HepG2 (cell line): ENCODE measurements around the gene SEC61A1. TPM values are rescaled to one million over a fixed set of nuclear protein-coding genes. Genes with fewer than 3 reads are reported as not detected.
A peak's percentile ranks its signal among the peaks of the same experiment; 100 is the strongest.

Experiments
- ATAC-seq: fragments of 200-7000 bp; cut with Tn5 transposase; 3 replicates; pipeline ENCODE4 v1.9.1; 2020; ENCODE audit warnings: mild to moderate bottlenecking, moderate library complexity
- BruUV-seq: library from RNA; stranded (reverse); fragments of 400-500 nt; replicated peaks from 2 replicates; lab custom pipeline; 2021; lab: Mats Ljungman, UMichigan
- CTCF ChIA-PET: fragments of 300-600 bp; formaldehyde crosslinking; extraction: SDS; loops from one replicate; lab custom pipeline; 2021; ENCODE audit warnings: low total read pairs, inconsistent platforms, low intra/inter-chr PET ratio; lab: Yijun Ruan, JAX
- POLR2A ChIA-PET: fragments of 350-600 bp; sonication (Branson Sonifier 250); formaldehyde crosslinking; loops from one replicate; lab custom pipeline; 2020; ENCODE audit warnings: antibody characterized with exemption, inconsistent platforms; lab: Yijun Ruan, JAX
- DNase-seq: peaks from one replicate; pipeline ENCODE4 v3.0.0-alpha.2; 2015; ENCODE audit warnings: low spot score
- FAIRE-seq: peaks from 3 replicates; lab custom pipeline; 2011; peaks lifted over from hg19 to GRCh38; lab: Jason Lieb, UNC
- H2AFZ ChIP-seq: one replicate; pipeline ENCODE4 v1.6.1; 2011; ENCODE audit warnings: low read length, inconsistent platforms
- H3K27ac ChIP-seq: fragments of 300-600 bp; 3 replicates; pipeline ENCODE4 v1.8.0; 2011; ENCODE audit warnings: mixed run types, mild to moderate bottlenecking, mixed read lengths, low read length, inconsistent platforms; ENCODE audit not compliant: insufficient read depth; ENCODE audit errors: extremely low read length
- H3K27me3 ChIP-seq, 2 experiments: fragments of 200-600 bp in 1 of 2; 2 replicates in 1 of 2; 3 replicates in 1 of 2; pipeline versions ENCODE4 v1.6.0 to v1.8.0; 2011; ENCODE audit warnings: low read length in 2 of 2, mild to moderate bottlenecking in 2 of 2, moderate library complexity in 2 of 2, inconsistent platforms in 1 of 2; ENCODE audit not compliant: insufficient read depth in 2 of 2, control insufficient read depth in 1 of 2
- H3K36me3 ChIP-seq, 2 experiments: fragments of 200-600 bp in 1 of 2; replicated peaks in 1 of 2; 2 replicates in 1 of 2; 3 replicates in 1 of 2; pipeline versions ENCODE4 v1.5.1 to v1.8.0; 2011; ENCODE audit warnings: low read length in 2 of 2, inconsistent platforms in 1 of 2; ENCODE audit not compliant: insufficient read depth in 2 of 2, control insufficient read depth in 1 of 2
- H3K4me1 ChIP-seq: 2 replicates; pipeline ENCODE4 v1.5.1; 2012; ENCODE audit warnings: low read length, inconsistent platforms; ENCODE audit not compliant: insufficient read depth
- H3K4me2 ChIP-seq: 2 replicates; pipeline ENCODE4 v1.6.0; 2011; ENCODE audit warnings: low read depth, low read length, inconsistent platforms
- H3K4me3 ChIP-seq, 3 experiments: fragments of 200-600 bp in 1 of 3; sonication (generic), shearing (Covaris generic) in 1 of 3; replicated peaks in 1 of 3; 2 replicates each; pipeline ENCODE4 v1.5.1; 2011 to 2016; ENCODE audit warnings: low read length in 3 of 3, inconsistent platforms in 2 of 3, low read depth in 2 of 3, mild to moderate bottlenecking in 2 of 3, control low read depth in 1 of 3, mixed read lengths in 1 of 3; ENCODE audit not compliant: insufficient read depth in 1 of 3
- H3K79me2 ChIP-seq: one replicate; pipeline ENCODE4 v1.6.1; 2011; ENCODE audit warnings: low read length, inconsistent platforms; ENCODE audit not compliant: insufficient read depth
- H3K9ac ChIP-seq: 2 replicates; pipeline ENCODE4 v1.6.0; 2011; ENCODE audit warnings: mild to moderate bottlenecking, low read depth, low read length, inconsistent platforms; ENCODE audit not compliant: insufficient read depth
- H3K9me3 ChIP-seq: 2 replicates; pipeline ENCODE4 v1.5.1; 2012; ENCODE audit warnings: mild to moderate bottlenecking, low read length
- H4K20me1 ChIP-seq: 2 replicates; pipeline ENCODE4 v1.6.0; 2011; ENCODE audit warnings: inconsistent platforms, mild to moderate bottlenecking, low read length, moderate library complexity; ENCODE audit not compliant: insufficient read depth
- ATF1 ChIP-seq: IDR thresholded peaks from 2 replicates; pipeline ENCODE4 v1.6.1; 2016; ENCODE audit warnings: mild to moderate bottlenecking, control low read depth
- E2F5 ChIP-seq: sonication (generic); formaldehyde crosslinking; conservative IDR thresholded peaks from 2 replicates; pipeline ENCODE4 v1.4.0; 2020; ENCODE audit warnings: missing genetic modification reagents
- FOXM1 ChIP-seq: sonication (generic); formaldehyde crosslinking; IDR thresholded peaks from 2 replicates; pipeline ENCODE4 v1.5.0; 2020; ENCODE audit warnings: missing genetic modification reagents
- GFI1 ChIP-seq: sonication (generic); formaldehyde crosslinking; IDR thresholded peaks from 2 replicates; pipeline ENCODE4 v1.5.0; 2020; ENCODE audit warnings: missing genetic modification reagents, mild to moderate bottlenecking, borderline replicate concordance
- MIER3 ChIP-seq: IDR thresholded peaks from 2 replicates; pipeline ENCODE4 v1.6.1; 2016; ENCODE audit warnings: missing compliant biosample characterization, borderline replicate concordance
- PBX2 ChIP-seq: IDR thresholded peaks from 2 replicates; pipeline ENCODE4 v1.6.1; 2016; ENCODE audit warnings: control low read depth
- RERE ChIP-seq: IDR thresholded peaks from 2 replicates; pipeline ENCODE4 v1.6.1; 2016; ENCODE audit warnings: low read depth, missing genetic modification reagents, missing compliant biosample characterization
- RFXANK ChIP-seq: IDR thresholded peaks from 2 replicates; pipeline ENCODE4 v1.6.1; 2016
- SIN3B ChIP-seq: fragments of 150-350 bp; IDR thresholded peaks from 2 replicates; pipeline ENCODE4 v1.6.1; 2014; ENCODE audit warnings: low read length
- TBX2 ChIP-seq: sonication (generic); formaldehyde crosslinking; IDR thresholded peaks from 2 replicates; pipeline ENCODE4 v1.5.0; 2020; ENCODE audit warnings: missing genetic modification reagents, mild to moderate bottlenecking, borderline replicate concordance
- TCF7 ChIP-seq: sonication (generic); IDR thresholded peaks from 2 replicates; pipeline ENCODE4 v1.6.1; 2016; ENCODE audit warnings: antibody characterized with exemption, low read depth
- TGIF2 ChIP-seq: IDR thresholded peaks from 2 replicates; pipeline ENCODE4 v1.6.1; 2016; ENCODE audit warnings: control low read depth, missing compliant biosample characterization
- ZBTB25 ChIP-seq: IDR thresholded peaks from 2 replicates; pipeline ENCODE4 v1.6.1; 2018; ENCODE audit warnings: missing genetic modification reagents
- ZBTB8A ChIP-seq: sonication (generic); formaldehyde crosslinking; IDR thresholded peaks from 2 replicates; pipeline ENCODE4 v1.4.0; 2020; ENCODE audit warnings: mild to moderate bottlenecking, low read depth, missing genetic modification reagents, borderline replicate concordance
- ZMYM4 ChIP-seq: sonication (generic); formaldehyde crosslinking; IDR thresholded peaks from 2 replicates; pipeline ENCODE4 v1.8.1; 2023; ENCODE audit warnings: mild to moderate bottlenecking, missing genetic modification reagents
- ZNF550 ChIP-seq: sonication (generic); formaldehyde crosslinking; IDR thresholded peaks from 2 replicates; pipeline ENCODE4 v1.4.0; 2020; ENCODE audit warnings: mild to moderate bottlenecking, missing genetic modification reagents, borderline replicate concordance
- ZNF749 ChIP-seq: sonication (generic); formaldehyde crosslinking; IDR thresholded peaks from 2 replicates; pipeline ENCODE4 v1.8.0; 2022; ENCODE audit warnings: mild to moderate bottlenecking, missing genetic modification reagents, moderate library complexity, borderline replicate concordance
- ZNF761 ChIP-seq: sonication (generic); formaldehyde crosslinking; conservative IDR thresholded peaks from 2 replicates; pipeline ENCODE4 v1.4.0; 2020; ENCODE audit warnings: mild to moderate bottlenecking, missing genetic modification reagents
- WGBS: methylation state at CpG from one replicate; pipeline ENCODE4 v1.1.6; 2017; ENCODE audit warnings: low lambda C conversion rate; 5-methylcytosine and 5-hydroxymethylcytosine counted together
- in situ Hi-C: cut with HindIII; loops from 2 replicates; pipeline ENCODE4 v1.10.0; 2017; ENCODE audit warnings: low pct_unique_long_range_greater_than_20kb; ENCODE audit not compliant: extremely low pct_ligation_motif_present
- intact Hi-C: fragments of 100-400 bp; cut with micrococcal nuclease; formaldehyde crosslinking; loops from one replicate; pipeline ENCODE4 v1.10.0; 2022; ENCODE audit not compliant: unreplicated experiment
- polyA plus RNA-seq, 8 experiments: library from polyadenylated mRNA; depleted of rRNA in 3 of 8; stranded (reverse) in 7 of 8; unstranded in 1 of 8; fragments of >200 nt; fragmentation: Illumina TruSeq in 4 of 8; extraction: Trizol in 4 of 8; gene quantifications; 2 replicates each; pipeline versions ENCODE4 v1.2.1 to v1.2.3, GENCODE V29; 2011 to 2016; ENCODE audit warnings: low read depth in 4 of 8, missing spikeins in 1 of 8, mixed read lengths in 1 of 8; ENCODE audit not compliant: insufficient read depth in 1 of 8
- total RNA-seq, 5 experiments: library from RNA; depleted of rRNA; stranded (reverse); fragments of >200 nt; fragmentation: Illumina TruSeq; extraction: Trizol; gene quantifications; 2 replicates each; pipeline ENCODE4 v1.2.3, GENCODE V29; 2016; ENCODE audit warnings: low read depth in 1 of 5

Gene SEC61A1
- total and polyA plus RNA-seq, 2 of the 13 experiments (the other 11 are each of a cell fraction or from before 2014, with no cell fraction given), result 170 to 203 TPM

- no peaks in the 10 kb centered on the region for H3K9me3 ChIP-seq
- H3K4me2 ChIP-seq, result peak overlapping the region; percentile 40
- no peaks in the 10 kb centered on the region for H3K36me3 ChIP-seq
- no peak overlapping the region for H3K9ac ChIP-seq
- in situ Hi-C loops (no loop called here), intact Hi-C loops (no loop called here)
- 0% methylated on average over 1 of the region's 1 CpG for WGBS
- no peak overlapping the region for H3K27ac ChIP-seq
- ChIA-PET CTCF (no interaction called here), POLR2A (interaction anchor here (0.6 to 1.2 kb wide), 3 partner anchors 17 to 30 kb away, joined by 4 to 6 read pairs (median 5); partner anchors contain the start of gene SEC61A1)
- peak; percentile 74 for DNase-seq
- peak; percentile 86 for FAIRE-seq
- H3K79me2 ChIP-seq, result no peaks in the 10 kb centered on the region
- no peak overlapping the region for H2AFZ ChIP-seq
- peaks cover 32% of the 10 kb centered on the region for H3K4me1 ChIP-seq
- H3K4me3 ChIP-seq, result no peak overlapping the region; a peak in 1 of 6 replicates
- ATAC-seq, result peak; percentile 98
- no peaks in the 10 kb centered on the region for H4K20me1 ChIP-seq
- no TSS peak for BruUV-seq
- H3K27me3 ChIP-seq, result peaks cover 0 to 3% of the 10 kb centered on the region in 2 experiments; a peak in 2 of 5 replicates
- no peak for TF ChIP-seq RFXANK (CRISPR knock-in tag)
- TF ChIP-seq FOXM1 (CRISPR knock-in tag), result no peak
- TF ChIP-seq ZBTB8A, result no peak
- TF ChIP-seq TGIF2 (CRISPR knock-in tag), result peak; percentile 72; the same call in 1 of the 2 replicates
- peak; percentile 29; the same call in 1 of the 2 replicates for TF ChIP-seq TCF7
- no peak for TF ChIP-seq E2F5
- 0 out of 2 replicates have a peak, but pooled peaks have one; percentile 40 for TF ChIP-seq MIER3 (CRISPR knock-in tag)
- TF ChIP-seq ZNF550 (CRISPR knock-in tag), result peak; percentile 100
- TF ChIP-seq ZMYM4 (CRISPR knock-in tag), result peak; percentile 77; the same call in 1 of the 2 replicates
- TF ChIP-seq SIN3B, result no peak
- peak; percentile 45 for TF ChIP-seq PBX2 (CRISPR knock-in tag)
- no peak for TF ChIP-seq ZNF749 (CRISPR knock-in tag)
- TF ChIP-seq ATF1 (CRISPR knock-in tag), result peak; percentile 51; the same call in 1 of the 2 replicates
- no peak for TF ChIP-seq GFI1 (CRISPR knock-in tag)
- TF ChIP-seq RERE (CRISPR knock-in tag), result 0 out of 2 replicates have a peak, but pooled peaks have one; percentile 22
- TF ChIP-seq ZNF761 (CRISPR knock-in tag), result no peak
- TF ChIP-seq TBX2 (CRISPR knock-in tag), result peak; percentile 49; the same call in 1 of the 2 replicates
- TF ChIP-seq ZBTB25 (CRISPR knock-in tag), result 0 out of 2 replicates have a peak, but pooled peaks have one; percentile 11
Observed at GRCh38 chr3:128036119-128036518, 16.1 kb upstream of the SEC61A1 start.
